ENCODE measurements around the gene PLXNB2. TPM values are rescaled to one million over a fixed set of nuclear protein-coding genes. Genes with fewer than 3 reads are reported as not detected.

Gene PLXNB2
- total RNA-seq, 2 experiments from 2014 or later, result 6.3 to 8.3 TPM

GRCh38 chr22:50255607-50256006 lies 51.8 kb downstream of the PLXNB2 start:
- no peak overlapping the region for H3K4me3 Mint-ChIP-seq
- DNase-seq, result no peak
- H3K4me1 Mint-ChIP-seq (ENCODE audit: low read depth), result peaks cover 2% of the 10 kb centered on the region
- CTCF ChIA-PET, result no interaction called here
- intact Hi-C loops (cut with micrococcal nuclease), result no loop called here
- POLR2A ChIA-PET, result interaction anchor here (1.0 kb wide), 1 partner anchor 253 kb away, joined by 3 read pairs; no protein-coding TSS in a partner anchor
- H3K36me3 Mint-ChIP-seq, result no peaks in the 10 kb centered on the region
- H3K27me3 Mint-ChIP-seq, result peaks cover 7% of the 10 kb centered on the region
- H3K27ac Mint-ChIP-seq, result no peak overlapping the region
- H3K9me3 Mint-ChIP-seq, result no peaks in the 10 kb centered on the region

GRCh38 chr22:50255099-50255498 lies 52.3 kb downstream of the PLXNB2 start:
- ChIA-PET CTCF (no interaction called here), POLR2A (no interaction called here)
- intact Hi-C loops (cut with micrococcal nuclease), result no loop called here
- H3K9me3 Mint-ChIP-seq, result no peaks in the 10 kb centered on the region
- no peak overlapping the region for H3K27ac Mint-ChIP-seq
- peaks cover 6% of the 10 kb centered on the region for H3K4me1 Mint-ChIP-seq (ENCODE audit: low read depth)
- H3K36me3 Mint-ChIP-seq, result no peaks in the 10 kb centered on the region
- peak overlapping the region; percentile 5 for H3K4me3 Mint-ChIP-seq
- DNase-seq, result no peak
- H3K27me3 Mint-ChIP-seq, result peaks cover 7% of the 10 kb centered on the region

- intact Hi-C loops (cut with micrococcal nuclease), result no loop called here
Observed at GRCh38 chr22:50253941-50254340, 53.5 kb downstream of the PLXNB2 start.

GRCh38 chr22:50253046-50253915 lies 54.2 kb downstream of the PLXNB2 start:
- DNase-seq, result no peak
- Mint-ChIP-seq H3K9me3 (no peaks in the 10 kb centered on the region), H3K27me3 (no peaks in the 10 kb centered on the region), H3K4me3 (no peak overlapping the region), H3K4me1 (ENCODE audit: low read depth) (peaks cover 10% of the 10 kb centered on the region), H3K36me3 (no peaks in the 10 kb centered on the region), H3K27ac (no peak overlapping the region)
- intact Hi-C loops (cut with micrococcal nuclease), result no loop called here
- ChIA-PET POLR2A (interaction anchor here (3.4 kb wide), 1 partner anchor 9 kb away, joined by 15 read pairs; the partner anchor contains the start of gene MAPK12), CTCF (interaction anchor here (0.6 to 3.5 kb wide), 11 partner anchors 9 to 272 kb away, joined by 3 to 23 read pairs (median 4); partner anchors contain the start of genes DENND6B and SCO2)

More at GRCh38 chr22:50253941-50254340, 53.5 kb downstream of the PLXNB2 start:
- no peaks in the 10 kb centered on the region for H3K9me3 Mint-ChIP-seq
- H3K4me3 Mint-ChIP-seq, result no peak overlapping the region
- CTCF ChIA-PET, result no interaction called here
- peaks cover 3% of the 10 kb centered on the region for H3K27me3 Mint-ChIP-seq
- no peak for DNase-seq
- POLR2A ChIA-PET, result no interaction called here
- no peaks in the 10 kb centered on the region for H3K36me3 Mint-ChIP-seq
- H3K27ac Mint-ChIP-seq, result no peak overlapping the region
- H3K4me1 Mint-ChIP-seq (ENCODE audit: low read depth), result peaks cover 10% of the 10 kb centered on the region

GRCh38 chr22:50252082-50253045 lies 55.1 kb downstream of the PLXNB2 start:
- intact Hi-C loops (cut with micrococcal nuclease), result no loop called here
- H3K27ac Mint-ChIP-seq, result no peak overlapping the region
- CTCF ChIA-PET, result interaction anchor here (0.6 to 3.5 kb wide), 15 partner anchors 8 to 368 kb away, joined by 3 to 23 read pairs (median 4); partner anchors contain the start of genes DENND6B and SCO2
- H3K4me1 Mint-ChIP-seq (ENCODE audit: low read depth), result peaks cover 18% of the 10 kb centered on the region
- POLR2A ChIA-PET, result interaction anchor here (1.4 to 3.4 kb wide), 4 partner anchors 10 to 273 kb away, joined by 4 to 15 read pairs (median 4); partner anchors contain the start of genes MAPK12 and SCO2
- H3K9me3 Mint-ChIP-seq, result no peaks in the 10 kb centered on the region
- peaks cover 4% of the 10 kb centered on the region for H3K36me3 Mint-ChIP-seq
- DNase-seq, result peak; percentile 79
- H3K4me3 Mint-ChIP-seq, result no peak overlapping the region
- H3K27me3 Mint-ChIP-seq, result no peaks in the 10 kb centered on the region

- H3K4me3 Mint-ChIP-seq, result peak overlapping the region; percentile 20
- H3K27ac Mint-ChIP-seq, result no peak overlapping the region
- peaks cover 20% of the 10 kb centered on the region for H3K4me1 Mint-ChIP-seq (ENCODE audit: low read depth)
- no peaks in the 10 kb centered on the region for H3K27me3 Mint-ChIP-seq
- ChIA-PET CTCF (interaction anchor here (0.8 to 3.5 kb wide), 15 partner anchors 9 to 369 kb away, joined by 3 to 23 read pairs (median 6); partner anchors contain the start of genes DENND6B and SCO2), POLR2A (interaction anchor here (1.2 to 3.4 kb wide), 7 partner anchors 11 to 370 kb away, joined by 3 to 15 read pairs (median 4); partner anchors contain the start of genes LMF2, MAPK12, NCAPH2 and SCO2)
- peaks cover 5% of the 10 kb centered on the region for H3K36me3 Mint-ChIP-seq
- no peaks in the 10 kb centered on the region for H3K9me3 Mint-ChIP-seq
- intact Hi-C loops (cut with micrococcal nuclease), result no loop called here
- no peak for DNase-seq
Observed at GRCh38 chr22:50251477-50252081, 55.9 kb downstream of the PLXNB2 start.

GRCh38 chr22:50250555-50251476 lies 56.6 kb downstream of the PLXNB2 start, which contains the start of gene HDAC10:
Gene HDAC10, minus strand, starts transcription at chr22:50251265. Its CDS starts 233 bp downstream, at chr22:50251032.
- H3K4me1 Mint-ChIP-seq (ENCODE audit: low read depth), result peaks cover 24% of the 10 kb centered on the region
- intact Hi-C loops (cut with micrococcal nuclease), result no loop called here
- H3K27me3 Mint-ChIP-seq, result no peaks in the 10 kb centered on the region
- DNase-seq, result peak; percentile 91
- peaks cover 5% of the 10 kb centered on the region for H3K36me3 Mint-ChIP-seq
- H3K4me3 Mint-ChIP-seq, result peak within 1 kb of the TSS; percentile 84
- CTCF ChIA-PET, result interaction anchor here (1.0 to 3.5 kb wide), 14 partner anchors 8 to 370 kb away, joined by 3 to 23 read pairs (median 6); partner anchors contain the start of genes DENND6B and SCO2
- peak within 1 kb of the TSS; percentile 51 for H3K27ac Mint-ChIP-seq
- POLR2A ChIA-PET, result interaction anchor here (1.2 to 3.4 kb wide), 8 partner anchors 11 to 370 kb away, joined by 3 to 15 read pairs (median 4); partner anchors contain the start of genes LMF2, MAPK12, NCAPH2 and SCO2
- H3K9me3 Mint-ChIP-seq, result no peaks in the 10 kb centered on the region

GRCh38 chr22:50250249-50250554 lies 57.2 kb downstream of the PLXNB2 start:
- no peak overlapping the region for H3K27ac Mint-ChIP-seq
- POLR2A ChIA-PET, result interaction anchor here (1.2 to 3.4 kb wide), 5 partner anchors 12 to 371 kb away, joined by 3 to 15 read pairs (median 4); partner anchors contain the start of genes LMF2, MAPK12 and NCAPH2
- DNase-seq, result no peak
- H3K4me1 Mint-ChIP-seq (ENCODE audit: low read depth), result peaks cover 24% of the 10 kb centered on the region
- peaks cover 5% of the 10 kb centered on the region for H3K36me3 Mint-ChIP-seq
- intact Hi-C loops (cut with micrococcal nuclease), result no loop called here
- H3K4me3 Mint-ChIP-seq, result peak overlapping the region; percentile 84
- H3K9me3 Mint-ChIP-seq, result no peaks in the 10 kb centered on the region
- CTCF ChIA-PET, result interaction anchor here (1.0 to 3.5 kb wide), 7 partner anchors 8 to 224 kb away, joined by 3 to 23 read pairs (median 7); no protein-coding TSS in a partner anchor
- H3K27me3 Mint-ChIP-seq, result no peaks in the 10 kb centered on the region

- Mint-ChIP-seq H3K27me3 (no peaks in the 10 kb centered on the region), H3K4me3 (peak overlapping the region; percentile 84), H3K4me1 (ENCODE audit: low read depth) (peaks cover 26% of the 10 kb centered on the region), H3K36me3 (peaks cover 8% of the 10 kb centered on the region), H3K9me3 (no peaks in the 10 kb centered on the region), H3K27ac (no peak overlapping the region)
- intact Hi-C loops (cut with micrococcal nuclease), result no loop called here
- ChIA-PET CTCF (interaction anchor here (1.9 to 3.5 kb wide), 3 partner anchors 7 to 92 kb away, joined by 9 to 23 read pairs (median 21); no protein-coding TSS in a partner anchor), POLR2A (interaction anchor here (1.4 to 3.4 kb wide), 2 partner anchors 13 to 93 kb away, joined by 3 to 15 read pairs; partner anchors contain the start of gene MAPK12)
- no peak for DNase-seq
Observed at GRCh38 chr22:50249341-50250248, 57.9 kb downstream of the PLXNB2 start.

Measured in activated CD4-positive, alpha-beta memory T cell treated with anti-CD3 and anti-CD28 coated beads for 36 hours (primary cell).